Esophagus muscularis mucosa (tissue), 3 donors: Measurements from ENCODE around the gene MYCN.

Experiments used
- POLR2AphosphoS5 ChIP-seq, 2 donors: sonication (generic); formaldehyde crosslinking; IDR thresholded peaks; one replicate each; pipeline ENCODE4 v1.6.1; 2017; ENCODE audit warnings: antibody characterized with exemption in 2 of 2
- TF ChIP-seq, protein P1 (sequence below), 3 experiments: fragments of 200-600 bp in 2 of 3; fragments of 450-650 bp in 1 of 3; sonication (generic) in 2 of 3; IDR thresholded peaks; one replicate each; pipeline ENCODE4 v1.5.1; 2017 to 2019; ENCODE audit warnings: antibody characterized with exemption in 3 of 3, mild to moderate bottlenecking in 2 of 3, moderate library complexity in 1 of 3

DNA sequence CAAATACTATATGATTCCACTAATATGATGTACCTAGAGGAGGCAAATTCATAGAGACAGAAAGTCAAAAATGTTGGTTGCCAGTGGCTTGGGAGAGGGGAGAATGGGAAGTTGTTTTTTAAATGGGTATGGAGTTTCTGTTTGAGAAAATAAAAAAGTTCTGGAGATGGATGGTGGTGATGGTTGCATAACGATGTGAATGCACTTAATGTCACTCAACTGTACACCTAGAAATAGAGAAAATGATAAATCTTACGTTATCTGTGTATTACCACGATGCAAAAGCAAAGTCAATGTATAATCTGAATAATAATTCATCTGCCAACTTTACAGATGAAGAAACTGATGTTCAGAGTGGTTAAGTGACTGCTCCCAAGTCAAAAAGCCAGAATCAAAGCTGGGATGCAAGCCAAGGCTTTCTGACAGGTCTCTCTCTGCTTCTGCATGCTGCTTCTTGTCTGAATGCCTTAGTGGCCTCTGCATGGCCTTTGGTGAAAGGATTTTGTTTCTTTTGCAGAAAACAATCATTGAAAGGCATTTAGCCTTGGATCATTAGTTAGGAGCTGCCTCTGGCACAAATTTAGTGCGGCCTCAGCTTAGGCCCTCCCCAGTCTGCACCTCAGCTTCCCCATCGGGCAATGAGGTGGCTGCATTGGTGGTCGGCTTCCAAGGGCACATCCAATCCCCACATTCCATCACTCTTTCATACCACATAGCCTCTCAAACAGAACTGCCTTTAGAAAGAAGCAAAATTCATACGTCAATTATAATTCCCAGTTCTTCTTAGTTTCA lies 46.5 kb upstream of the MYCN start:
- TF ChIP-seq, protein P1, sequence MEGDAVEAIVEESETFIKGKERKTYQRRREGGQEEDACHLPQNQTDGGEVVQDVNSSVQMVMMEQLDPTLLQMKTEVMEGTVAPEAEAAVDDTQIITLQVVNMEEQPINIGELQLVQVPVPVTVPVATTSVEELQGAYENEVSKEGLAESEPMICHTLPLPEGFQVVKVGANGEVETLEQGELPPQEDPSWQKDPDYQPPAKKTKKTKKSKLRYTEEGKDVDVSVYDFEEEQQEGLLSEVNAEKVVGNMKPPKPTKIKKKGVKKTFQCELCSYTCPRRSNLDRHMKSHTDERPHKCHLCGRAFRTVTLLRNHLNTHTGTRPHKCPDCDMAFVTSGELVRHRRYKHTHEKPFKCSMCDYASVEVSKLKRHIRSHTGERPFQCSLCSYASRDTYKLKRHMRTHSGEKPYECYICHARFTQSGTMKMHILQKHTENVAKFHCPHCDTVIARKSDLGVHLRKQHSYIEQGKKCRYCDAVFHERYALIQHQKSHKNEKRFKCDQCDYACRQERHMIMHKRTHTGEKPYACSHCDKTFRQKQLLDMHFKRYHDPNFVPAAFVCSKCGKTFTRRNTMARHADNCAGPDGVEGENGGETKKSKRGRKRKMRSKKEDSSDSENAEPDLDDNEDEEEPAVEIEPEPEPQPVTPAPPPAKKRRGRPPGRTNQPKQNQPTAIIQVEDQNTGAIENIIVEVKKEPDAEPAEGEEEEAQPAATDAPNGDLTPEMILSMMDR (IDR thresholded peaks at IDR 0.05) = no peak
- no peak for TF ChIP-seq POLR2AphosphoS5 (IDR thresholded peaks at IDR 0.05)
